GM21360 (cell line): ENCODE measurements around the gene MZT1.

ENCODE experiments used
- ATAC-seq: cut with Tn5 transposase; IDR thresholded peaks from one replicate; pipeline ENCODE4 v1.9.1; 2021; ENCODE audit warnings: mild to moderate bottlenecking, moderate library complexity; ENCODE audit not compliant: unreplicated experiment

Gene MZT1

GRCh38 chr13:72686766-72687165 lies 40.7 kb downstream of the MZT1 start:
- no peak for ATAC-seq

DNA sequence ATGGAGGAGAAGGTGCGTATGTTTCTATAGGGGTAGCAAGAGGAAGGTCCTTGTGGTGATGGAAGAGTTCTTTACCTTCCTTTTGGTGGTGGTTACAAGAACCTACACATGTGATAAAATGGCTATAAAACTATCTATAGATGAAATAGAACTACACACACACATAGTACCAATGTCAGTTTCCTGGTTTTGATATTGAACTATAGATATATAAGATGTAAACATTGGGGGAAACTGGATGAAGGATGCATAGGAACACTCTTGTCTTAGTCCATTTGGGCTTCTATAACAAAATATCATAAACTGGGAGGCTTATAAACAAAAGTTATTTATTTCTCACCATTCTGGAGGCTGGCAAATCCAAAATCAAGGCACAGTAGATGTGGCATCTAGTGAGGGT lies 47.1 kb downstream of the MZT1 start:
- no peak for ATAC-seq

DNA sequence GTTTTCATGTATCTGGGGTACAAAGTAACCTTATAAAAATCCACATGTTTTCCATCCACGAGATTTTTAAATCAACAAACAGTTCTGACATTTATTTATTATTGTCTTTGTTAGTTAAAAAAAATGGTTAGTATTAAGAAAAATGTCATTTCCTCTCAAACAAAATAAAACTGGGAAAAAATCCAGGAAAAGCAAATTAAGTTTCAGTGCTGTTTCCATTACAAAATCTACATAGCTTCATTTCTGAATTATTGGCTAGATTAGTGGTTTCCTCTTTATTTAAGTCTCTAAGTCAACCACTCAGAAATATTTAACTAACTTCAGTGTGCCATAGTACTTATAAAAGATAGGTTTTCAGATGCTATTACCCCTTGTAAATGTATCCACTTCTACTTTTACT lies 49.1 kb downstream of the MZT1 start:
- no peak for ATAC-seq

DNA sequence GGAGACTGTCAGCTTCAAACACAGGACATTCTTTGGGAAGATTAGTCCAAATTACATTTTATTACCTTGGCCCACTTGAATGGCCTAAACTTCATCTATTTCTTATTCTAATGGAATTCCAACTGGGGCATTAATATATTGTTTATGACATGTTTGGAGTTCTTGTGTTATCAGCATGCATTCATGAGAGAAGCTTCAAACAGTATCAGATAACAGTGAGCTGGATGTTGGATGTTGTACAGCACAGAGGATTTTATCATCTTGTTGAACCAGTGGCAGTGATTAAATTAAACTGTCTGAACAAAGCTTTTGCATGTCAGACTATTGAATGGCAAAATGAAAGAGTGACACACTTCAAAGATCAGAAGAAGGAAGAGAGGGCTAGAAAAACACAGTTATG lies 50.0 kb downstream of the MZT1 start:
- ATAC-seq, result no peak

GRCh38 chr13:72666391-72666790 lies 61.0 kb downstream of the MZT1 start:
- no peak for ATAC-seq

- ATAC-seq, result no peak
These were observed 64.9 kb downstream of the MZT1 start for GRCh38 chr13:72662548-72662947.
